Mononuclear cell (primary cell): ENCODE measurements around the gene MPZ. TPM values are rescaled to one million over a fixed set of nuclear protein-coding genes. Genes with fewer than 3 reads are reported as not detected.
A peak's percentile ranks its signal among the peaks of the same experiment; 100 is the strongest.

ENCODE experiments used
- H3K27me3 ChIP-seq: 2 replicates; pipeline ENCODE4 v1.6.0; 2011; ENCODE audit warnings: low read length, control low read depth; ENCODE audit not compliant: insufficient read depth
- H3K4me1 ChIP-seq: 2 replicates; pipeline ENCODE4 v1.5.1; 2011; ENCODE audit warnings: mild to moderate bottlenecking, low read length, control low read depth; ENCODE audit not compliant: insufficient read depth
- H3K4me3 ChIP-seq: 2 replicates; pipeline ENCODE4 v1.5.1; 2011; ENCODE audit warnings: mild to moderate bottlenecking, low read length, moderate library complexity
- H3K9me3 ChIP-seq: 2 replicates; pipeline ENCODE4 v1.5.1; 2011; ENCODE audit warnings: low read depth, mild to moderate bottlenecking, control low read depth, low read length
- total RNA-seq: library from RNA; depleted of rRNA; stranded (reverse); fragments of >200 nt; gene quantifications from one replicate; pipeline ENCODE4 v1.2.3, GENCODE V29; 2012

Gene MPZ
- total RNA-seq, 1 donor, result 1.0 TPM

- Histone ChIP-seq H3K27me3 (no peaks in the 10 kb centered on the region), H3K4me1 (peaks cover 32% of the 10 kb centered on the region), H3K9me3 (no peaks in the 10 kb centered on the region), H3K4me3 (no peak overlapping the region)
Observed at GRCh38 chr1:161307892-161308638, 1.7 kb downstream of the MPZ start.

DNA sequence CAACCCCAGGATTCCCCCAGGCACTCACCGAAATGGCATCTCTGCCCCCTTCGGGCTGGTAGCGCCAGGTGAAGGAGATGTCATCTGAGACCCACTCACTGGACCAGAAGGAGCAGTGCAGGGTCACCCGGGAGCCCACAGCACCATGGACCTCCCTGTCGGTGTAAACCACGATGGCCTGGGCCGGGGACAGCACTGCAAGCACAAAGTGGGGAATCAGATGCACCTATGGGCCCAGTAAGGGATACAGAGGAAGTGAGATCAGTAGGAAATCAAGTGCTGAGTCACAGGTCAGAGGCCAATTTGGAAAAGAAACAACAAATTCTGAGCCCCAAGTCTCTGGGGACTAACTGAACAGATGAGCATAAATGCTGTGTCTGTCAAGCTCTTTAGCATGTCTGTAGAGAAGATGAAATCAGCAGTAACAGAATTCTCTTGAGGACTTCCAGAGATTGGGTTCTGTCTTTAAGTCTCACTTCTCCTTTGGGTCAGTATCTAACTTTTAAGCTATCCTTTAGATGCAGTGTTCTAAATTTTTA lies 2.5 kb downstream of the MPZ start:
- Histone ChIP-seq H3K9me3 (no peaks in the 10 kb centered on the region), H3K27me3 (no peaks in the 10 kb centered on the region), H3K4me1 (peaks cover 32% of the 10 kb centered on the region), H3K4me3 (no peak overlapping the region)

DNA sequence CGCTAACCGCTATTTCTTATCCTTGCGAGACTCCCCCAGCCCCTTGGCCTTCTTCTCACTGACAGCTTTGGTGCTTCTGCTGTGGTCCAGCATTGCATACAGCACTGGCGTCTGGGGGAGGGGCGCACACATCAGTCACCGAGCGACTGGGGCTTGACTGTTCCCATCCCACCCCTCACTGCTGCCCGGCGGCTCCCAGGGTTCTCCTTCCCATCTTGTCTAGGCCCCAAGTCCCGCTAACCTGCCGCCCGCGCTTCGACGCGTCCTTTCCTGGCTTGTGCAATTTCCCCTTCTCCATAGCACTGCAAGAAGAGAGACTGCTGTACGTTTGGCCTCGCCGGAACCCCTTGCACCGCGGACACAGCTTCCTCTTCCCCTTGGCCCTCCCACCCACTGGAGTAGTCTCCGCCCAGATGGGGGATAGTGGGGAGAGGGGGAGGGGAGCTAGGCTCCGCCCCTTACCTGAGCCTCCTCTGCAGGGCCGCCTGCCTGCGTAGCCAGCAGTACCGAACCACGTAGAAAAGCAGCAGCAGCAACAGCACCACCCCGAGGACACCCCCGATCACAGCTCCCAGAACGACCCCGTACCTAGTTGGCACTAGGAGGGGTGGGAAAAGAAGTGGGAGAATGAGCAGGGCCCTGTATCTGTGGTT lies 3.8 kb downstream of the MPZ start:
- H3K4me1 ChIP-seq, result peaks cover 32% of the 10 kb centered on the region
- no peaks in the 10 kb centered on the region for H3K27me3 ChIP-seq
- H3K4me3 ChIP-seq, result peak overlapping the region; percentile 67

DNA sequence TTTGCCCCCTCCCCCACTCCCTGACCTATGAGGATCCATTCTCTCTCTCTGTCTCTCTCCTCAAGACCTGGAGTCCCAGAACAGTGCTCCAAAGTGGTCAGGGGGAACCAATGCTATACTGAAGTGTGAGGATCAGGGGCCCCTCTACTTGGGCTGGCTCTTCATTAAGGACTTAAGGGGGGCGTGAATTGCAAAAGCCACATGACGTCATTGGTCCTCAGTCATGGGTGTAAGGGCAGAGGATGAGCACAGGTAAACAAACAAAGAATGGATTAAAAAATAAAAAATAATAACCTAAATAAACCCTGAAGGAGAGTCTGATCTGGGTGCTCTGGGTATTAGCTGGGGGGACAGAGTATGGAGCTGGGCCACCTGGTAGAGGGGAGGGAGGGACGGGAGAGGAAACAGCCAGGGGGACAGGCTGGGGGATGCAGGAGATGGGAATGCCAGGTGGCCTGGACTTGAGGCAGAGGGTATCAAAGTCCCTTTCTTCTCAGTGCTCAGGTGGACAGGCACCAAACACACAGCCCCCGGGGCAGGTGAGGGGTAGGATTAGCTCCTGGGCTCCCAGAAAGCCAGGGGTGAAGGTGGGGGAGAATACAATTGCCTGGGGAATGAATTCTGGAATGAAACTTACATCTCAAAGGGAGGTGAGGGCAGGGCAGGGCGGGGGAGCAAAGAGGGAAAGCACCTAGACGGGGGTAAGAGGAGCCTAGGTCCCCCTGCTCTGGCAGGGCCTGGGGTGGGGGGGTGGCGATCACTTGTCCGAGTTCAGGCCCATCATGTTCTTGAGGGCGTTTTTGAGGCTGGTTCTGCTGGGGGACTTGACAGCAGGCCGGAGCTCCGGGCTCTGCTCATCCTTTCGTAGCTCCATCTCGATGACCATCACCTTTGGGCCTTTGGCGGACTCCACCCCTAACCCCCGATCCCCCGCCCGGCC lies 4.6 kb downstream of the MPZ start:
- Histone ChIP-seq H3K4me3 (peak overlapping the region; percentile 67), H3K9me3 (no peaks in the 10 kb centered on the region)

More for the DNA sequence above, 3.8 kb downstream of the MPZ start:
- H3K9me3 ChIP-seq, result no peaks in the 10 kb centered on the region

DNA sequence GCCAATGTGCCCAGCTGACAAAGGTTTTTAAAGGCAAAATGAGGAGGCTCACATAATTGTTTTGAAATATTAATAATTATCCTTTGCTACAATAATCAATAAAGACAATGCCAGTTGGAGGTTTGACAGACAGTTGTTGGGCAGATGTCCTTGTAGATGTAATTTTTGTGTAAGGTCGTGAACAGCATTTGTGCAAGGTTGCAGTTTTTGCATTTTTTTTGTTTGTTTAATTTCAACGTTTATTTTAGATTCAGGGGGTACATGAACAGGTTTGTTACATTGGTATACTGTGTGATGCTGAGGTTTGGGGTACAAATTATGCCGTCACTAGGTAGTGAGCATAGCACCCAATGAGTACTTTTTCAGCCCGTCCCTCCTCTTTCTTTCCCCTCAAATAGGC lies 9.3 kb downstream of the MPZ start:
- Histone ChIP-seq H3K4me1 (peaks cover 40% of the 10 kb centered on the region), H3K9me3 (no peaks in the 10 kb centered on the region), H3K27me3 (no peaks in the 10 kb centered on the region), H3K4me3 (no peak overlapping the region)

More for the DNA sequence above, 4.6 kb downstream of the MPZ start:
- no peaks in the 10 kb centered on the region for H3K27me3 ChIP-seq
- peaks cover 32% of the 10 kb centered on the region for H3K4me1 ChIP-seq

- H3K9me3 ChIP-seq, result no peaks in the 10 kb centered on the region
- H3K4me1 ChIP-seq, result peaks cover 29% of the 10 kb centered on the region
- no peaks in the 10 kb centered on the region for H3K27me3 ChIP-seq
- no peak overlapping the region for H3K4me3 ChIP-seq
Observed at GRCh38 chr1:161299347-161299746, 10.4 kb downstream of the MPZ start.

DNA sequence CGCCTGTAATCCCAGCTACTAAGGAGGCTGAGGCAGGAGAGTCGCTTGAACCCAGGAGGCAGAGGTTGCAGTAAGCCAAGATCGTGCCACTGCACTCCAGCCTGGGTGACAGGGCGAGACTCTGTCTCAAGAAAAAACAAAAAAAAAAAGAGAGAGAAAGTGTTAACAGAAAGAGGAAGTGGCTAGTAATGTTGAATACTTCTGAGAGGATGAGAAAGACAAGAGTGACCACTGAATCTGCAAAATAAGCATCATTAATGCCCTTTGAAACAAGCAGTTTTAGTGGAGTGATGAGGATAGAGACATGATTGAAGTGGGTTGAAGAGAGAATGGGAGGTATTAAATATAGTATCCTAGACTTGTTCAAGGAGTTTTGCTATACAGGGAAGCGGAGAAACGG lies 11.7 kb downstream of the MPZ start:
- Histone ChIP-seq H3K9me3 (no peaks in the 10 kb centered on the region), H3K4me1 (peaks cover 23% of the 10 kb centered on the region), H3K27me3 (no peaks in the 10 kb centered on the region), H3K4me3 (no peak overlapping the region)

DNA sequence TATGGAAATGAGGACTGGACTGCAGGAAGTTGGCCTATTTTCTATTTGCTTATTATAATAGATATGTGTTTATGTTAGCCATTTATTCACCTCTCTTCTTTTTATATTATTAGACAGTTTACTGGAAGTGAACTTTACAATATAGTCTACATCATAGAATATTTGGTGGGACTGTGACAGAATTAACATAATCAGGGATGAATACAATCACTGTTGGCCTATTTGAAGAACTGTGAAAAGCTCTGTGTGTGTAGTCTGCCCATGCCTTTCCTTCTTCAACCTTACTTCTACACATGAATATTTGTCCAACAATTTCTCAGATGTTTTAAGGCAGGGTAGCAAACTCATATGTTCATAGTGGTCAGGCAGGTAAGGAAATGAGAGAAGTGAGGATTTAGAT lies 12.4 kb downstream of the MPZ start:
- no peaks in the 10 kb centered on the region for H3K9me3 ChIP-seq
- H3K4me3 ChIP-seq, result no peak overlapping the region
- H3K27me3 ChIP-seq, result no peaks in the 10 kb centered on the region
- peaks cover 23% of the 10 kb centered on the region for H3K4me1 ChIP-seq

DNA sequence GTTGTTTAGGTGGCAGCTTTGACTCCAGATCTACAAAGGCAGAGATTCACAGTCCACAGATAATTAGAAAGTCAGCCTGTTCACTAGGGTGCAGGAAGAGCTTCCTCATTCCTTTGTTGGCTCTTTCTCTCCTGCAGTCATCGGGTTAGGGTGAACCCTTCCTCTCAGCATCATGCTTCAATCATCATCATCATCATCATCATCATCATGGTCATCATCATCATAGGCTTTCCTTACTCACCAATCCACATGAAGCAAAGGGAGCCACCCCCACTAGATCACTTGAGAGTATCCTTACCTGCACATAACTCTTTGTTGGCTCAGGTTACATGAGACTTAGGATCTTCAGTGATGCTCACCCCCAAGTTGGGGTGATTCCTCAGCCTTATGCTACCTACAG lies 19.0 kb downstream of the MPZ start:
- H3K27me3 ChIP-seq, result no peaks in the 10 kb centered on the region

GRCh38 chr1:161287482-161288054 lies 22.2 kb downstream of the MPZ start:
- no peak overlapping the region for H3K4me3 ChIP-seq
- no peaks in the 10 kb centered on the region for H3K9me3 ChIP-seq
- H3K27me3 ChIP-seq, result no peaks in the 10 kb centered on the region

More for the DNA sequence above, 19.0 kb downstream of the MPZ start:
- Histone ChIP-seq H3K9me3 (no peaks in the 10 kb centered on the region), H3K4me1 (no peaks in the 10 kb centered on the region), H3K4me3 (no peak overlapping the region)

DNA sequence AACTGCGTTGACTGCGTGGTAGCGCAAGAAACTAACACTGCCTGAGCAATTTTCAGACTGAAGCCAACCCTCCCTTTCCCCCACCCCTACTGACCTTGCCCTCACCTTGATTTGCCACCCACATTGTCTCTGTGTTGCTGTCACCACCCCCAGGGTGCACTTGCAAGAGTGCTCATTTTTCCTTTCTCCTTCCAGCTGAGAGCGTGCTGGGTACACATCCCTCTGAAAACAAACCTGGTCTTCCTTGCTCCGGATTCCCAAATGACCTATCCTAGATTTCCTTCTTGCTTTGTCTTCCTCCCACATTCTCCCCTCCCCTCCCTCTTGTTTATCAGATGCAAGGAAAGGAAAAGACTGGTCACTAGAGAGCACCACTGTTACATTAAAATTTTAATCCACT lies 24.2 kb downstream of the MPZ start:
- Histone ChIP-seq H3K9me3 (no peaks in the 10 kb centered on the region), H3K4me1 (no peaks in the 10 kb centered on the region), H3K27me3 (no peaks in the 10 kb centered on the region), H3K4me3 (no peak overlapping the region)

More at GRCh38 chr1:161287482-161288054, 22.2 kb downstream of the MPZ start:
- no peaks in the 10 kb centered on the region for H3K4me1 ChIP-seq

- Histone ChIP-seq H3K9me3 (no peaks in the 10 kb centered on the region), H3K4me3 (no peak overlapping the region), H3K27me3 (no peaks in the 10 kb centered on the region), H3K4me1 (no peaks in the 10 kb centered on the region)
Observed at GRCh38 chr1:161285113-161285512, 24.7 kb downstream of the MPZ start.

DNA sequence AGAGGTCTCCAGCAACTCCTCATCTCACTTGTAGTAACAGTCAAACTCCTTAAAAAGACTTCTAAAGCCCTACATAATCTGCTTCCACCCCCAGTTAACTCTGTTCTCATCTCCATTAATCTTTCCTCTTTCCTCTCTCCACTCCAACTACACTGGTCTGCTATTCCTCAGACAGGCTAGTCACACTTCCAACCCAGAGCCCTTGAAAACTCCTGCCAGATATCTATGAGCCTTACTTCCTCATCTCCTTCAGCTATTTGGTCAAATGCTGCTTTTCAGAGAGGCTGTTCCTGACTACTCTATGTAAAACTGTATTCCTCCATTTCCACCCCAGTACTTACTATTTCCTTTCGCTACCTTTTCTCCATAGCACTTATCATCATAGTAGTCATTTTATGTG lies 26.8 kb downstream of the MPZ start:
- H3K9me3 ChIP-seq, result no peaks in the 10 kb centered on the region
- no peak overlapping the region for H3K4me3 ChIP-seq
- H3K27me3 ChIP-seq, result no peaks in the 10 kb centered on the region
- H3K4me1 ChIP-seq, result no peaks in the 10 kb centered on the region

DNA sequence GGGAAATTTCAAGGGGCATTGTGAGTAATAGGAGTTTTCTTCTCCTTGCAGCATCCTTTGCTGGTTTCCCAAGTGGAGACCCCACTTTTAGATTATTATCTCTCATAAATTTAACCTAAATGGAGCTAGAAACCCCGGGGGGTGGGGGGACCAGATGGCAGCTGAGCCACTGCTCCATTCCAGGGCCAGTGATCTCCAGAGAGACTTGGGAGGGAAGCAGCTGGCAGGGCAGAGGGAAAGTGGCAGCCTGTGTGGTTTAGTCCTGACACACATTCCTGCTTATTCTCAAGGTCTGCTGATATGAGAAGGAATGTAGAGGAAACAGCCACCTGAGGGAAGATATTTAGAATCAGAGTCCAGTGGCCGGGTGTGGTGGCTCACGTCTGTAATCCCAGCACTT lies 34.9 kb downstream of the MPZ start:
- no peak overlapping the region for H3K4me3 ChIP-seq

More for the DNA sequence above, 34.9 kb downstream of the MPZ start:
- Histone ChIP-seq H3K27me3 (peaks cover 10% of the 10 kb centered on the region), H3K9me3 (no peaks in the 10 kb centered on the region), H3K4me1 (no peaks in the 10 kb centered on the region)
